ENCODE data around the gene TMEM272. TPM values are rescaled to one million over a fixed set of nuclear protein-coding genes. Genes with fewer than 3 reads are reported as not detected.

TMEM272 gene
- total and polyA plus RNA-seq, 9 of the 15 experiments (the other 6 are each of a cell fraction or from before 2014, with no cell fraction given): 0.04 to 0.16 (median 0.06) TPM; not detected in 2

- ChIA-PET POLR2A (interaction anchor here (0.7 kb wide), 1 partner anchor 15 kb away, joined by 3 read pairs; no protein-coding TSS in a partner anchor), CTCF (ENCODE audit: low intra/inter-chr PET ratio) (no interaction called here)
- intact Hi-C loops (cut with micrococcal nuclease) (no loop called here), in situ Hi-C loops (cut with MboI) (loop anchor here (10.0 kb wide), 1 partner anchor 299 kb away; the partner anchor contains the start of gene NEK5)
- Histone ChIP-seq H3K36me3 (ENCODE audit: control insufficient read depth, insufficient read depth, low read length) (no peaks in the 10 kb centered on the region), H3K4me1 (replicated peaks in 1 of 2; ENCODE audit: control insufficient read depth in 2 of 2, insufficient read depth in 2 of 2, low read length in 2 of 2) (no peaks in the 10 kb centered on the region; a peak in 1 of 5 replicates), H4K20me1 (replicated peaks; ENCODE audit: control insufficient read depth, insufficient read depth, low read length) (no peaks in the 10 kb centered on the region), H3K4me2 (ENCODE audit: insufficient read depth, low read length) (no peak overlapping the region), H2AFZ (ENCODE audit: low read depth, low read length) (no peak overlapping the region), H3K9me1 (ENCODE audit: control insufficient read depth, insufficient read depth, low read length) (no peaks in the 10 kb centered on the region), H3K9ac (ENCODE audit: insufficient read depth in 1 of 2, low read depth in 2 of 2, low read length in 2 of 2) (no peak overlapping the region), H3K27me3 (ENCODE audit: control insufficient read depth in 2 of 2, insufficient read depth in 2 of 2, low read length in 2 of 2) (peaks cover 5 to 35% of the 10 kb centered on the region in 2 experiments; a peak in 4 of 5 replicates), H3K9me3 (replicated peaks; ENCODE audit: control insufficient read depth, insufficient read depth, low read depth, low read length) (no peaks in the 10 kb centered on the region), H3K4me3 (no peak overlapping the region), H3K27ac (ENCODE audit: extremely low read depth, low read depth, low read length) (no peak overlapping the region), H3K79me2 (ENCODE audit: control insufficient read depth, insufficient read depth, low read length) (no peaks in the 10 kb centered on the region)
- no peak for DNase-seq (ENCODE audit: extremely low read depth in 1 of 4, low spot score in 3 of 4)
- no peak for ATAC-seq
- BruUV-seq (replicated peaks): no TSS peak
- WGBS (ENCODE audit: insufficient coverage, low coverage, missing lambda C conversion rate): 32% methylated on average over 8 of the region's 10 CpGs
- no peak for FAIRE-seq
- TF ChIP-seq ZNF589 (CRISPR knock-in tag; IDR thresholded peaks at IDR 0.05; ENCODE audit: low read depth) (no peak), ELF1 (tag; IDR thresholded peaks at IDR 0.05) (no peak), GTF2A2 (tag; IDR thresholded peaks at IDR 0.05) (no peak), BCOR (IDR thresholded peaks at IDR 0.05) (no peak), CBX1 (IDR thresholded peaks at IDR 0.05; ENCODE audit: low read depth) (no peak), RFX5 (IDR thresholded peaks at IDR 0.05; ENCODE audit: low read depth, low read length) (no peak), NFE2L1 (tag; IDR thresholded peaks at IDR 0.05; ENCODE audit: borderline replicate concordance, low read depth) (no peak), RBM14 (IDR thresholded peaks at IDR 0.05; ENCODE audit: borderline replicate concordance, insufficient read depth, low read depth, low read length) (no peak), ZNF146 (CRISPR knock-in tag; IDR thresholded peaks at IDR 0.05; ENCODE audit: unreplicated experiment) (no peak), SMAD2 (IDR thresholded peaks at IDR 0.05; ENCODE audit: low read depth, low read length) (no peak), RBM39 (optimal IDR thresholded peaks at IDR 0.05; ENCODE audit: low read depth, low read length) (no peak)
- TF ChIP-seq, protein P1, sequence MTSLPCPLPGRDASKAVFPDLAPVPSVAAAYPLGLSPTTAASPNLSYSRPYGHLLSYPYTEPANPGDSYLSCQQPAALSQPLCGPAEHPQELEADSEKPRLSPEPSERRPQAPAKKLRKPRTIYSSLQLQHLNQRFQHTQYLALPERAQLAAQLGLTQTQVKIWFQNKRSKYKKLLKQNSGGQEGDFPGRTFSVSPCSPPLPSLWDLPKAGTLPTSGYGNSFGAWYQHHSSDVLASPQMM (CRISPR knock-in tag; IDR thresholded peaks at IDR 0.05): no peak
- TF ChIP-seq, protein P2, sequence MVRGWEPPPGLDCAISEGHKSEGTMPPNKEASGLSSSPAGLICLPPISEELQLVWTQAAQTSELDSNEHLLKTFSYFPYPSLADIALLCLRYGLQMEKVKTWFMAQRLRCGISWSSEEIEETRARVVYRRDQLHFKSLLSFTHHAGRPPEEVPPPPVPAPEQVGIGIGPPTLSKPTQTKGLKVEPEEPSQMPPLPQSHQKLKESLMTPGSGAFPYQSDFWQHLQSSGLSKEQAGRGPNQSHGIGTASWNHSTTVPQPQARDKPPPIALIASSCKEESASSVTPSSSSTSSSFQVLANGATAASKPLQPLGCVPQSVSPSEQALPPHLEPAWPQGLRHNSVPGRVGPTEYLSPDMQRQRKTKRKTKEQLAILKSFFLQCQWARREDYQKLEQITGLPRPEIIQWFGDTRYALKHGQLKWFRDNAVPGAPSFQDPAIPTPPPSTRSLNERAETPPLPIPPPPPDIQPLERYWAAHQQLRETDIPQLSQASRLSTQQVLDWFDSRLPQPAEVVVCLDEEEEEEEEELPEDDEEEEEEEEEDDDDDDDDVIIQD (CRISPR knock-in tag; IDR thresholded peaks at IDR 0.05): no peak
These were observed 19.2 kb downstream of the TMEM272 start for GRCh38 chr13:51825681-51826254.
